ENCODE data around the gene SPOCD1. TPM values are rescaled to one million over a fixed set of nuclear protein-coding genes. Genes with fewer than 3 reads are reported as not detected.
A peak's percentile ranks its signal among the peaks of the same experiment; 100 is the strongest.

The SPOCD1 gene
- total RNA-seq, 2 donors from 2014 or later, result 2.0 to 3.1 TPM

DNA sequence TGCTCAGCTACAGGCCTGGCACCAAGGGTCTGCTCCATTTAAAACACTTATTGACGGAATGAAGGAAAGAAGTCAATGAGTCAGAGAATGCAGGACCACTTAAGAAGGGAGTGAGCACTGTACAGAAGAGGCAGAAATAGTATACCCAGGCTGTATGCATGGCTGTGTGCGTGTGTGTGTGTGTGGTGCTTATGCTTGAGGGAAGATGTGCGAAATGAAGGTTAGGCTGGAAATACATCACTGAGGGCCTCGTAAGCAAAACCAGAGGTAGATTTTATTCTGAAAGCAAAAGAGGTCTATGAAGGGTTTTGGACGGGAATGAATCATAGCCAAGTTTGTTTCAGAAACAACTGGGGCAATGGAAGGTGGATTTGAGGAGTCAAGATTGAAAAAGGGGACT, 42.0 kb downstream of the SPOCD1 start:
- Histone ChIP-seq H3K27ac (ENCODE audit: low read depth, low read length) (no peak overlapping the region), H3K36me3 (ENCODE audit: control insufficient read depth, insufficient read depth, low read length) (no peaks in the 10 kb centered on the region), H3K4me1 (ENCODE audit: control insufficient read depth, insufficient read depth, low read length) (peaks cover 32% of the 10 kb centered on the region), H3K27me3 (ENCODE audit: control insufficient read depth, insufficient read depth, low read length, poor library complexity, severe bottlenecking) (peaks cover 35% of the 10 kb centered on the region), H3K9me3 (ENCODE audit: control insufficient read depth, low read length) (no peaks in the 10 kb centered on the region), H3K4me3 (ENCODE audit: low read length) (no peak overlapping the region), H3K9ac (ENCODE audit: extremely low read depth, low read length, poor library complexity, severe bottlenecking) (no peak overlapping the region)
- no peak for TF ChIP-seq CTCF (conservative IDR thresholded peaks at IDR 0.05)
- H3K36me3 Mint-ChIP-seq (ENCODE audit: low read depth), result no peaks in the 10 kb centered on the region
- H3K27ac Mint-ChIP-seq, result no peak overlapping the region
- H3K9me3 Mint-ChIP-seq, result no peaks in the 10 kb centered on the region
- peaks cover 52% of the 10 kb centered on the region for H3K27me3 Mint-ChIP-seq (ENCODE audit: insufficient read depth)
- H3K4me3 Mint-ChIP-seq, result no peak overlapping the region
- 85 to 91% methylated on average over 3 to 5 of the region's 5 CpGs for WGBS, 2 experiments (ENCODE audit: insufficient coverage in 1 of 2, insufficient read length in 1 of 2)
- no peak for DNase-seq
- H3K4me1 Mint-ChIP-seq, result peaks cover 54% of the 10 kb centered on the region

- Mint-ChIP-seq H3K4me1 (peaks cover 64% of the 10 kb centered on the region), H3K9me3 (no peaks in the 10 kb centered on the region), H3K27ac (no peak overlapping the region), H3K4me3 (peak overlapping the region; percentile 57), H3K36me3 (ENCODE audit: low read depth) (no peaks in the 10 kb centered on the region), H3K27me3 (ENCODE audit: insufficient read depth) (peaks cover 55% of the 10 kb centered on the region)
- H3K27me3 ChIP-seq (ENCODE audit: control insufficient read depth, insufficient read depth, low read length, poor library complexity, severe bottlenecking), result peaks cover 35% of the 10 kb centered on the region
- H3K9me3 ChIP-seq (ENCODE audit: control insufficient read depth, low read length), result no peaks in the 10 kb centered on the region
- 49 to 70% methylated on average over 12 to 49 of the region's 49 CpGs for WGBS, 2 experiments (ENCODE audit: insufficient coverage in 1 of 2, insufficient read length in 1 of 2)
- H3K27ac ChIP-seq (ENCODE audit: low read depth, low read length), result no peak overlapping the region
- no peak overlapping the region for H3K9ac ChIP-seq (ENCODE audit: extremely low read depth, low read length, poor library complexity, severe bottlenecking)
- no peak for TF ChIP-seq CTCF (conservative IDR thresholded peaks at IDR 0.05)
- H3K4me1 ChIP-seq (ENCODE audit: control insufficient read depth, insufficient read depth, low read length), result peaks cover 32% of the 10 kb centered on the region
- H3K4me3 ChIP-seq (ENCODE audit: low read length), result peak overlapping the region; percentile 30
- no peaks in the 10 kb centered on the region for H3K36me3 ChIP-seq (ENCODE audit: control insufficient read depth, insufficient read depth, low read length)
- no peak for DNase-seq
These were observed 43.1 kb downstream of the SPOCD1 start for GRCh38 chr1:31772669-31773248.

DNA sequence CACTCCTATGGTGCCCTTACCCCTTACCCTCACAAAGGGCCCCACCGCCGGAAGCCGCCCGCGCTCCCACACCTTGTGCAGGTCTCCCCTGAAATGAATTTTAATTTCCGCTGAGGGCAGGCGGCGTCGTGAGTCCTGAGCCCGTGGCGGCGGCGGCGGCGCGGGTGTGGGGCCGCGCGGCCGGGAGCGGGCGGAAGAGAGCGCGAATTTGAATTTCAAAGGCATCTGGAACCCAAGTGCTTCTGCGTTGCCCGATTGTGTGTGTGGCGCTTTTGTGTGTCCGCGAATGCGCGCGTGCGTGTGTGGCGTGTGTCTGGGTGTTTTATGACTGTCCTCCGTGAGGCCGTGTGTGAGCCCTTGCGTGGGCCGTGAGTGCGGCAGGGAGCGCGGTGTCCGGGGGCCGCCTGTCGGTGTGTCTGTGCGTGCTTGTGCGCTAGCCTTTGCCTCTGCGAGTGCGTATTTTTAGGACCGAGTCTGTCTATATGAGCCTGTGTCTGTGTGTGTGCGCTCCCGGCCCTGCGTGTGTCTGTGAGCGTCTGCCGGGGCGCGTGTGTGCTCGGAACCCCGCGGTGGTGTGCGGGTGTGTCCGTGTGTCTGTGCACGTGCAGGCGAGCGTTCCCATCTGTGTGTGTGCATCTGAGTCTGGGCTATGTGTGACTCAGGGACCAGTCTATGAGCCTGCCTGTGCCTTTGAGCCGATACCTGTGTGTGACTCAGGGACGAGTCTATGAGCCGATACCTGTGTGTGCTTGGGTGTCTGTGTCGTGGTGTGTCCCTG, 43.7 kb downstream of the SPOCD1 start:
- Histone ChIP-seq H3K4me3 (ENCODE audit: low read length) (peak overlapping the region; percentile 30), H3K9ac (ENCODE audit: extremely low read depth, low read length, poor library complexity, severe bottlenecking) (no peak overlapping the region), H3K9me3 (ENCODE audit: control insufficient read depth, low read length) (no peaks in the 10 kb centered on the region), H3K36me3 (ENCODE audit: control insufficient read depth, insufficient read depth, low read length) (no peaks in the 10 kb centered on the region), H3K4me1 (ENCODE audit: control insufficient read depth, insufficient read depth, low read length) (peaks cover 32% of the 10 kb centered on the region), H3K27ac (ENCODE audit: low read depth, low read length) (no peak overlapping the region), H3K27me3 (ENCODE audit: control insufficient read depth, insufficient read depth, low read length, poor library complexity, severe bottlenecking) (peaks cover 35% of the 10 kb centered on the region)
- H3K9me3 Mint-ChIP-seq, result no peaks in the 10 kb centered on the region
- DNase-seq, result no peak
- peak overlapping the region; percentile 57 for H3K4me3 Mint-ChIP-seq
- H3K4me1 Mint-ChIP-seq, result peaks cover 64% of the 10 kb centered on the region
- H3K27ac Mint-ChIP-seq, result no peak overlapping the region
- H3K27me3 Mint-ChIP-seq (ENCODE audit: insufficient read depth), result peaks cover 57% of the 10 kb centered on the region
- peak; percentile 27 for TF ChIP-seq CTCF (conservative IDR thresholded peaks at IDR 0.05)
- WGBS, 2 experiments (ENCODE audit: insufficient coverage in 1 of 2, insufficient read length in 1 of 2), result 15 to 29% methylated on average over 32 to 68 of the region's 68 CpGs
- H3K36me3 Mint-ChIP-seq (ENCODE audit: low read depth), result no peaks in the 10 kb centered on the region
